ENCODE data around the gene JAZF1. TPM values are rescaled to one million over a fixed set of nuclear protein-coding genes. Genes with fewer than 3 reads are reported as not detected.
"Not testable (repeated sequence)": the region's sequence is repeated elsewhere in the genome, so short reads cannot be mapped to it uniquely, and the experiment has no call there.

The JAZF1 gene
- total RNA-seq, 1 experiment from 2014 or later, result not detected

GRCh38 chr7:27860800-27861199 is 319.8 kb downstream of the JAZF1 start:
- no peak for DNase-seq (ENCODE audit: low spot score)
- in situ Hi-C loops (cut with HindIII; ENCODE audit: low sequenced_read_pairs), result no loop called here

- DNase-seq (ENCODE audit: low spot score); in situ Hi-C loops (cut with HindIII; ENCODE audit: low sequenced_read_pairs): not testable (repeated sequence)
Measured at GRCh38 chr7:27856703-27857485, 323.7 kb downstream of the JAZF1 start.

DNA sequence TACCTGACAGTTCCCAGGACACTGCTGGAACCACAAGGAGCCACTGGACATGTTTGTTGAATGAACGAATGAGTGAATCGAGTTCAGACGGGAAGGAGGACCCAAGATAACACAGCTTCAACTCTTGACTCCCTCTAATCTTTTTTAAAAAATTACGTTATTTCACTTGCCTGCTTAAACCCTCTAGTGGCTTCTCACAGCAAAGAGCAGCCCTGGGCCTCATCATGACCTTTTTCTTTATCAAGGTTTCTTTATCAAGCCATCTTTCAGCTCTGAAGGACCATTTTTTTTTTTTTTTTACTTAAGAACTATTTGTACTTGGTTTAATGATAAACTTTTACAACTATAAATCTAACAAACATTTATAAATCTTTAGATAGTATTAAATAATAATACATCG is 330.1 kb downstream of the JAZF1 start:
- in situ Hi-C loops (cut with HindIII; ENCODE audit: low sequenced_read_pairs), result no loop called here
- DNase-seq (ENCODE audit: low spot score), result no peak

GRCh38 chr7:27846388-27846787 is 334.2 kb downstream of the JAZF1 start:
- in situ Hi-C loops (cut with HindIII; ENCODE audit: low sequenced_read_pairs), result no loop called here
- DNase-seq (ENCODE audit: low spot score), result no peak

DNA sequence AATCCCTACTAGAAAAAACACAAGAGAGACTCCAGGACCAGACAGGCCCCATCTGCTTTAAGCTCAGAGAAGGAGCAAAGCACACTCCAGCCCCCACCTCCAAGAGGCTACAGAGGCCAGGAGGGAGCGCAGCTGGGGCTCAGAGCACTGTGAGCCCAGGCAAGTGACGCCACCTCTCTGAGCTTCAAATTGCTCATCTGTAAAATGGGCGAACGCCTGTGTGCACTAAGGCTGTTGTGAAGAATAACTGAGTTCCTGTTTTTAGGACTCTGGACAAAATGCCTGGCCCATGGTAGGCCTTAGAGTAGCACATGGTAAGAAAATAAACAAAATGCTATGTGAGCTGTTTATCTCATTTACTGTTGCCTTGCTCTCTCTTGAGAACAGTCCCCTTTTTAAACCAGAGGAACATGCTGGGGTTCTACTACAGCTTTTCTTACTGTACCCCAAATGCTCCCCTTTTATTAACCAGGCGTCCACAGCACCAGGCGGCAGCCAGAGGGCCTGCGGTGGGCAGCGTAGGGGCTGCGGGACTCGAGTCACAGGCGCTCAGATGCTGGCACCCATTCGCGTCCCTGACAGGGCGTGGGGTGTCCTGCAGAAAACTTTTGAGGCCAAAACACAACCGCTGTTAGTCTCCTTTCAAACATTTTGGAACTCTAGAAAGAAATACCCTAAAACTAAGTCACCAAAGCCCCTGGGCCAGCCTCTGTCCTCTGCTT is 336.9 kb downstream of the JAZF1 start:
- DNase-seq (ENCODE audit: low spot score), result no peak
- in situ Hi-C loops (cut with HindIII; ENCODE audit: low sequenced_read_pairs), result no loop called here

GRCh38 chr7:27842851-27843250 is 337.7 kb downstream of the JAZF1 start:
- no peak for DNase-seq (ENCODE audit: low spot score)
- in situ Hi-C loops (cut with HindIII; ENCODE audit: low sequenced_read_pairs), result no loop called here

DNA sequence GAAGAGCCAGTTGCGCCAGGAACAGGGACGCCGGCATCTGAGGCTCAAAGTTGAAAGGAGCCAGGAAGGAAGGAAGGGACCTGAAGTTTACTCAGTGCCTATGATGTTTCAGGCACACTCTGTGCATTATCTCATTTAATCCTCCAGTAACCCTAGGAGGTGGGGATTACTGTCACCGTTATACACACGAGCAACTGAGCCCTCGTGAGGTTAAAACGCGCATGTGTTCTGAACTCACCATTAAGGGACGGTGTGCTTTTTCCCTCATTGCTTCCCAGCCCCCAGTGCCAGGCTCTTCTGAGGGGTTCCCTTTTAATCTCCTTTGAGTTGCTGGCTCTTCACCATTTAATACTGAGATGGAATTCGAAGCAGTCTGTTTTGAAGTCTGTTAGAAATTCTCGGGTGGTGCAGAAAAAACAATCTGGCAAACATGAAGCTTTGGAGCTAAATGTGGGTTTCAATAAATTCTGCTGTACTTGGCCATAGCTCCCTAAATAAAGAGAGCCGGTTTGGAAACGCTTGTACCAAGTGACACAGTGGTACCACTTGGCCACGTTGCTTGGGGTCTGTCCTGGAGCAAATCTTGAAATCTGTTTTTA is 338.4 kb downstream of the JAZF1 start:
- in situ Hi-C loops (cut with HindIII; ENCODE audit: low sequenced_read_pairs), result no loop called here
- DNase-seq (ENCODE audit: low spot score), result no peak

DNA sequence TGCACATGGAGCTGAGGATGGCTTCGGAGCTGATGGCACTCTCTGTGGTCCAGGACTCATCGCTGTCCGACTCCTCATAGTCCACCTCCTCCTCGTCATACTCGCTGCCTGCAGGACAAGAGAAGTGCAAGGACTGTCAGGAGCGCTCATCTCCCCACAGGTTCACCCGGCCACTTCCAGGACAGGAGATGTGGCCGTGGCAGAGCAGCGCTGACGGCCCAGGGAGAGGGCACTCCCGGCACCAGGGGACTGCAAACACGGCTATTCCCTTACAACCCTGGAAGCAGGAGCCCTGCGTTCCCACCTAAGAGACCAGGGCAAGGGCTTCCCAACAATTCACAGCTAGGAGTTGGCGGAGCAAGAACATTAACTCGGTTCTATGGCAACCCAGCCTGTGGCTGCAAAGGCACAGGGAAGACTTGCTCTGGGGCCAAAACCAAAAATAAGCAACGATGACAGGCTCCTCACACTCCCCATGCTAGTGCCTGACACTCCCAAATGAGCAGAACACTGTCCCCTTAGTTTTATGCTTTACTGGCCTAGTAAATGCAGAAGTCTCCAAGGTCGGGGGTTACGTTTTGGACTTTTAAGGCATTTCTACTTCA is 339.7 kb downstream of the JAZF1 start:
- no peak for DNase-seq (ENCODE audit: low spot score)
- in situ Hi-C loops (cut with HindIII; ENCODE audit: low sequenced_read_pairs), result no loop called here

- no peak for DNase-seq (ENCODE audit: low spot score)
- in situ Hi-C loops (cut with HindIII; ENCODE audit: low sequenced_read_pairs), result no loop called here
Measured at GRCh38 chr7:27840313-27840712, 340.3 kb downstream of the JAZF1 start.

DNA sequence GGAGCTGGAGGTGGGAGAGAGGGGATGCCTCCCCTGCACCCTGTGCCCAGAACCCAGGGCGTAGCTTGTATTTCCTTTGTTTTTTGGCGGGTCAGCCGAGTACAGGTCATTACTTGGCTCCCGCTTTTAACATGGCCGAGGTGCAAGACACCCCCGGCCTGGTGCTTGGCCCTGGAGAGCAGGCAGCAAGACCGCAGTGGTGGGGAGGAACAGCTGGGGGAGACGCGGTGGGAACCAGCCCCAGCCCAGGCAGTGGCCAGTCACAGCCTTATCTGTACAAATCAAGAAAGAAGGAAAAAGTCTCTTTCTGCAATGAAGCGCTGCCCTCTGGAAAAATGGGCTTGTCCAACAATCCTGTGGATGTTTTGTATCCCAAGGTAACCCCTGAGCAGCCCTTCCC is 341.5 kb downstream of the JAZF1 start:
- in situ Hi-C loops (cut with HindIII; ENCODE audit: low sequenced_read_pairs), result no loop called here

GRCh38 chr7:27836536-27836935 is 344.1 kb downstream of the JAZF1 start:
- in situ Hi-C loops (cut with HindIII; ENCODE audit: low sequenced_read_pairs), result no loop called here
- no peak for DNase-seq (ENCODE audit: low spot score)

More for the DNA sequence above, 341.5 kb downstream of the JAZF1 start:
- no peak for DNase-seq (ENCODE audit: low spot score)

GRCh38 chr7:27835376-27835775 is 345.2 kb downstream of the JAZF1 start:
- in situ Hi-C loops (cut with HindIII; ENCODE audit: low sequenced_read_pairs), result no loop called here

DNA sequence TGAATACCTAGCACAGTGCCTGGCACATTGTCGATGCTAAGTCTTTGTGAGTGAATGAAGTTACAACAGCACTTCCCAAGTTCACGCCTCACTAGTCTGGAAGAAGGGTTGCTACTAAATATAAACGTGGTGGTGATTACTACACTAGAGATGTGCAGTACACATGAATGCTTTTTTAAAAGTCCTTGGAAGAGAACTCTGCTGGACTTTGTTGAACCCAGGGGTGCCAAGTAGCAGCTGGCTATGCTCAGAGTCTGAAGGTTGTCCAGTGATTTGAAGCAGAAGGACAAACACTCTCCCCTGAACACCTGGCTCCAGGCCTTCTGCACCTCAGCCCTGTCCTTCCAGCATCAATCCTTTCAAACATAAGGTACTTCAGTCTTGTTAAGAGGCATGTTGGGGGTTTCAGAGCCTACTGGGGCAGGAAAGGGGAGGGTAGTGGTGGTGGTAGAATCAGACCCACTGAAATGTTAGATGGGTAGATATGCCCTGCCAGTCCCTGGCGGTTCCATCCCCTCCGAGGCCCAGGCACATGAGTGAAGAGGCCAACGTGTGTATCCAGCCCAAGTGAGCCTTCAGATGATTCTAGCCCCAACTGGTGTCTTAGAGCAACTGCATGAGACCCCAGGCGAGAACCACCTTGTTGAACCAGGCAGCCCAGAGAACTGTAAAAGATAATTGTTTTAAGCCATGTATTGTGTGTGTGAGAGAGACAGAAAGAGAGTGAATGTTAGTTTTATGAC is 346.2 kb downstream of the JAZF1 start:
- no peak for DNase-seq (ENCODE audit: low spot score)
- in situ Hi-C loops (cut with HindIII; ENCODE audit: low sequenced_read_pairs), result no loop called here

More at GRCh38 chr7:27835376-27835775, 345.2 kb downstream of the JAZF1 start:
- no peak for DNase-seq (ENCODE audit: low spot score)

DNA sequence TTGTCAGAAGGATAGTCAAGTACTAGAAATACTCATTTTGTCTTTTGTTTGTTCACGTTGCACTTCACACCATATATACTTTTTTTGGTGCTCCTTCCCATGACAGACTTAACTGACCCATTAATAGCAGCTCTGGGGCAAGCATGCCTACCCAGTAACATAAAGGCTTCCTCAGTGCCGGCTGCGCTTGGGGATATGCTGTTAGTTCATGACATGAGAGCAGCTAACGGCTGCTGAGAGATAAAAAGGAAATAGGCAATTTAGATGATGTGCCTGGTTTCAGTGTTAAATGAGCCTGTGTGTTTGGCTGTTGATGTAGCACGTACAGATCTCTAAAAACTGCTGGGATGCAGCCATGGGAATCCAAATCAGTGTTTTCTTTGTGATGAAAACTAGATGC is 354.2 kb downstream of the JAZF1 start:
- in situ Hi-C loops (cut with HindIII; ENCODE audit: low sequenced_read_pairs), result no loop called here
- no peak for DNase-seq (ENCODE audit: low spot score)

GRCh38 chr7:27825891-27826290 is 354.7 kb downstream of the JAZF1 start:
- peak; percentile 22 for DNase-seq (ENCODE audit: low spot score)
- in situ Hi-C loops (cut with HindIII; ENCODE audit: low sequenced_read_pairs), result no loop called here

GRCh38 chr7:27822245-27822644 is 358.4 kb downstream of the JAZF1 start:
- in situ Hi-C loops (cut with HindIII; ENCODE audit: low sequenced_read_pairs), result no loop called here
- no peak for DNase-seq (ENCODE audit: low spot score)

DNA sequence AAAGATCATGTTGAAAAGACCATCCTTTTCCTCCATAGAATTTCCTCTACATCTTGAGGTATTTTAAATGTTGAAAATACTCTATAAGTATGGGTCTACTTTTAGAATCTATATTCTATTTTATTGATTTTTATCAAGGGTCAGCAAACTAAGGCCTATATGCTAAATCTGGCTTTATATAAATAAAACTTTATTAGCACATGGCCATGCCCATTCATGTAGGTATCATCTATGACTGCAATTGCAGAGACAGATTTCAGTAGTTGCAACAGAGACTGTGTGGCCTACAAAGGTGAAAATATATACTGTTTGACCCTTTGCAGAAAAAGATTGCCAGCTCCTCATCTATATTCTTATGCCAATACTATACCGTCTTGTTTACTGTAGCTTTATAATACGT is 367.9 kb downstream of the JAZF1 start:
- in situ Hi-C loops (cut with HindIII; ENCODE audit: low sequenced_read_pairs), result no loop called here
- no peak for DNase-seq (ENCODE audit: low spot score)

DNA sequence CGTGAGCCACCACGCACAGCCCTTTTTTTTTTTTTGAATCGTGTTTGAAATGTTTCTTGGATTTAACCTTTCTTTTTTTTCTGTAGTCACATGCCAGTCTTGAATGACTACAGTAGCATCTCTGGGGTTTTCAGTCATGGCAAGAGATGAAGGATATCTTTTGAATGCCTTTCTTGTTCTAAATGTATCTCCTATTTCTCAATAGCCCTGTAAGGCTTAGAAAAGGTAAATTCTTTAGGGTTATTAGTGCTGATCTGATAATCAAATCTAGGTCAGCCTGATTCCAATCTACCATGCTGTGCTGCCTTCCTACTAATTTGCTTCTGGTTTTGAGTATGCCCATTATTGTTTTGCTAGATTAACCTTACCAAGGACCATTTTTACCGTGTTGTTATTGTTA is 370.4 kb downstream of the JAZF1 start:
- in situ Hi-C loops (cut with HindIII; ENCODE audit: low sequenced_read_pairs), result no loop called here
- no peak for DNase-seq (ENCODE audit: low spot score)

- in situ Hi-C loops (cut with HindIII; ENCODE audit: low sequenced_read_pairs), result no loop called here
- no peak for DNase-seq (ENCODE audit: low spot score)
Measured at GRCh38 chr7:27808626-27809025, 372.0 kb downstream of the JAZF1 start.

Data from G401 (cell line).